Left ventricle myocardium inferior (tissue), 1 donor: ENCODE data around the gene STUB1. TPM values are rescaled to one million over a fixed set of nuclear protein-coding genes. Genes with fewer than 3 reads are reported as not detected.

ENCODE experiments used
- DNase-seq: peaks from one replicate; pipeline ENCODE4 v3.0.0-alpha.2; 2020
- H3K27ac ChIP-seq: fragments of 200-600 bp; replicated peaks from 2 replicates; pipeline ENCODE4 v1.8.0; 2021
- H3K27me3 ChIP-seq: fragments of 200-600 bp; 2 replicates; pipeline ENCODE4 v1.8.0; 2021; ENCODE audit warnings: low read depth
- H3K36me3 ChIP-seq: fragments of 200-600 bp; 2 replicates; pipeline ENCODE4 v1.8.0; 2021
- H3K4me1 ChIP-seq: fragments of 200-600 bp; 2 replicates; pipeline ENCODE4 v1.8.0; 2021
- H3K4me3 ChIP-seq: fragments of 200-600 bp; 2 replicates; pipeline ENCODE4 v1.8.0; 2021; ENCODE audit warnings: mild to moderate bottlenecking, moderate library complexity
- H3K9me3 ChIP-seq: fragments of 200-600 bp; replicated peaks from 2 replicates; pipeline ENCODE4 v1.8.0; 2021
- CTCF ChIP-seq: fragments of 200-600 bp; IDR thresholded peaks from 2 replicates; pipeline ENCODE4 v1.8.0; 2021; ENCODE audit warnings: antibody characterized with exemption, mild to moderate bottlenecking, borderline replicate concordance
- intact Hi-C: fragments of 100-400 bp; cut with micrococcal nuclease; formaldehyde crosslinking; loops from one replicate; pipeline ENCODE4 v1.11.0; 2022
- total RNA-seq: library from RNA; stranded (reverse); fragmentation: NEBNext Ultra II Directional; extraction: Animal tissue kit (Norgen Biotek cat#: 25700); gene quantifications from one replicate; pipeline ENCODE4 v1.2.1, GENCODE V29; 2021
- donor health status: DM: no; HTN: yes; CAD: no; lungs with severe emphysema.

STUB1 gene
- total RNA-seq, 1 donor from 2014 or later, result 113 TPM

- no peak for DNase-seq
- intact Hi-C loops, result no loop called here
- H3K4me3 ChIP-seq, result no peak overlapping the region
- H3K27me3 ChIP-seq, result no peaks in the 10 kb centered on the region
- no peak for TF ChIP-seq CTCF
- H3K9me3 ChIP-seq, result no peaks in the 10 kb centered on the region
- no peak overlapping the region for H3K27ac ChIP-seq
- peaks cover 27% of the 10 kb centered on the region for H3K4me1 ChIP-seq
- H3K36me3 ChIP-seq, result no peaks in the 10 kb centered on the region
These were observed 27.5 kb upstream of the STUB1 start for GRCh38 chr16:652454-653305.

GRCh38 chr16:654034-654433, 26.2 kb upstream of the STUB1 start:
- H3K4me3 ChIP-seq, result no peak overlapping the region
- no peak overlapping the region for H3K27ac ChIP-seq
- DNase-seq, result no peak
- no peaks in the 10 kb centered on the region for H3K27me3 ChIP-seq
- no peak for TF ChIP-seq CTCF
- intact Hi-C loops, result no loop called here
- no peaks in the 10 kb centered on the region for H3K36me3 ChIP-seq
- H3K9me3 ChIP-seq, result no peaks in the 10 kb centered on the region
- H3K4me1 ChIP-seq, result peaks cover 13% of the 10 kb centered on the region

- Histone ChIP-seq H3K4me1 (peaks cover 16% of the 10 kb centered on the region), H3K9me3 (no peaks in the 10 kb centered on the region), H3K27ac (no peak overlapping the region), H3K27me3 (no peaks in the 10 kb centered on the region), H3K36me3 (no peaks in the 10 kb centered on the region), H3K4me3 (no peak overlapping the region)
- DNase-seq, result no peak
- intact Hi-C loops, result no loop called here
- no peak for TF ChIP-seq CTCF
These were observed 22.7 kb upstream of the STUB1 start for GRCh38 chr16:657487-657886.

GRCh38 chr16:658679-659571, 21.3 kb upstream of the STUB1 start:
- DNase-seq, result no peak
- Histone ChIP-seq H3K4me1 (peaks cover 16% of the 10 kb centered on the region), H3K4me3 (no peak overlapping the region), H3K36me3 (no peaks in the 10 kb centered on the region), H3K27ac (no peak overlapping the region), H3K27me3 (no peaks in the 10 kb centered on the region), H3K9me3 (no peaks in the 10 kb centered on the region)
- intact Hi-C loops, result no loop called here
- no peak for TF ChIP-seq CTCF

- Histone ChIP-seq H3K4me3 (no peak overlapping the region), H3K27me3 (no peaks in the 10 kb centered on the region), H3K27ac (no peak overlapping the region), H3K9me3 (no peaks in the 10 kb centered on the region), H3K36me3 (no peaks in the 10 kb centered on the region), H3K4me1 (peaks cover 16% of the 10 kb centered on the region)
- no peak for TF ChIP-seq CTCF
- no peak for DNase-seq
- intact Hi-C loops, result no loop called here
These were observed 20.6 kb upstream of the STUB1 start for GRCh38 chr16:659618-660017.
